ENCODE measurements around the gene DEPP1. TPM values are rescaled to one million over a fixed set of nuclear protein-coding genes. Genes with fewer than 3 reads are reported as not detected.

DEPP1 gene
- total and polyA plus RNA-seq, 10 of the 15 experiments (the other 5 are each of a cell fraction or from before 2014, with no cell fraction given), result 1.7 to 12.1 (median 7.3) TPM

DNA sequence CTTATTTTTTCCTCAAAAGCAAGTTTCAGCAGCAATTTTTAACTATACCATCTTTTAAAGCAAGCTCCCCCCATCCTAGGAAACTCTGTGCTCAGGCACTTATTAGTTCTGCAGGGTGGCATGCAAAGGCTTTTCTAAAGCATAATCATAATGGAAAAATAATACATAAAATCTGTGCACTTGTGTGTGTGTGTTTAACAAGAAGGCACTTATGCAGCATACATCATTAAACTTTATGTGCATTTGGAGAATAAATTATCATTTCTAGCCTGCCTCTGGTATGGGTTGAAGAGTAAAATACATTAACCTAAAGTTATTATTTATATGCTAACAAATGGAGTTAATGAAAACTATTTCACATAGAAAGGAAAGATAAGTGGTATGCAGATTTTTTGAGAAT lies 24.6 kb downstream of the DEPP1 start (continued):
- TF ChIP-seq, protein P1, sequence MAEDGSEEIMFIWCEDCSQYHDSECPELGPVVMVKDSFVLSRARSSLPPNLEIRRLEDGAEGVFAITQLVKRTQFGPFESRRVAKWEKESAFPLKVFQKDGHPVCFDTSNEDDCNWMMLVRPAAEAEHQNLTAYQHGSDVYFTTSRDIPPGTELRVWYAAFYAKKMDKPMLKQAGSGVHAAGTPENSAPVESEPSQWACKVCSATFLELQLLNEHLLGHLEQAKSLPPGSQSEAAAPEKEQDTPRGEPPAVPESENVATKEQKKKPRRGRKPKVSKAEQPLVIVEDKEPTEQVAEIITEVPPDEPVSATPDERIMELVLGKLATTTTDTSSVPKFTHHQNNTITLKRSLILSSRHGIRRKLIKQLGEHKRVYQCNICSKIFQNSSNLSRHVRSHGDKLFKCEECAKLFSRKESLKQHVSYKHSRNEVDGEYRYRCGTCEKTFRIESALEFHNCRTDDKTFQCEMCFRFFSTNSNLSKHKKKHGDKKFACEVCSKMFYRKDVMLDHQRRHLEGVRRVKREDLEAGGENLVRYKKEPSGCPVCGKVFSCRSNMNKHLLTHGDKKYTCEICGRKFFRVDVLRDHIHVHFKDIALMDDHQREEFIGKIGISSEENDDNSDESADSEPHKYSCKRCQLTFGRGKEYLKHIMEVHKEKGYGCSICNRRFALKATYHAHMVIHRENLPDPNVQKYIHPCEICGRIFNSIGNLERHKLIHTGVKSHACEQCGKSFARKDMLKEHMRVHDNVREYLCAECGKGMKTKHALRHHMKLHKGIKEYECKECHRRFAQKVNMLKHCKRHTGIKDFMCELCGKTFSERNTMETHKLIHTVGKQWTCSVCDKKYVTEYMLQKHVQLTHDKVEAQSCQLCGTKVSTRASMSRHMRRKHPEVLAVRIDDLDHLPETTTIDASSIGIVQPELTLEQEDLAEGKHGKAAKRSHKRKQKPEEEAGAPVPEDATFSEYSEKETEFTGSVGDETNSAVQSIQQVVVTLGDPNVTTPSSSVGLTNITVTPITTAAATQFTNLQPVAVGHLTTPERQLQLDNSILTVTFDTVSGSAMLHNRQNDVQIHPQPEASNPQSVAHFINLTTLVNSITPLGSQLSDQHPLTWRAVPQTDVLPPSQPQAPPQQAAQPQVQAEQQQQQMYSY (CRISPR knock-in tag; IDR thresholded peaks at IDR 0.05), result no peak
- TF ChIP-seq ZNF274 (IDR thresholded peaks at IDR 0.05; ENCODE audit: insufficient read depth, insufficient read length), result no peak
- no peak for TF ChIP-seq PAX8 (IDR thresholded peaks at IDR 0.05)
- TF ChIP-seq LARP7 (IDR thresholded peaks at IDR 0.05), result no peak
- TF ChIP-seq ASH2L (IDR thresholded peaks at IDR 0.05; ENCODE audit: borderline replicate concordance, low read depth), result no peak
- no peak for TF ChIP-seq HDAC2 (IDR thresholded peaks at IDR 0.05)

DNA sequence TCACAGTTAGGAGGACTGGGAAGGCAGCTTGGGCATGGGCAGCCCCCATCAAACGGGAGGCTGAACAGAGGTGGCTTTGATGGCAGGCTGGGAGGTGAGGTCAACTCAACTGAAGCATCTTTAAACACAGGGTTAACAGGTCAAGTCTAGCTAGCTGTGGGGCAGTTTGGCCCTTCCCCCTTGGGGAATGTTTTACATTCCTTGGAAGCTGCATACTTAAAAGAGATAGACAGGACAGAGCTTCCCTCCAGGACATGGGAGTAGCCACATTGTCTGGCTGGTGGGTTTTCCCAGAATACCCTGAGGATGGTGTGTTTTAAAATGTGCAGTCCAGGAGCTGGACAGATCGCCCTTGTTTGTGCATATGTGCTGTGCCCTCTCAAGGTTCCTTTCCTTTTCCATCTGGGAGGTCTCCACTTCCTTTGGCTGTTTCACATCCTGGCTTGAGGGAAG lies 25.8 kb downstream of the DEPP1 start:
- ChIA-PET CTCF (interaction anchor here (1.3 to 6.0 kb wide), 3 partner anchors 11 to 19 kb away, joined by 5 to 40 read pairs (median 6); no protein-coding TSS in a partner anchor), POLR2A (interaction anchor here (0.8 to 1.7 kb wide), 5 partner anchors 9 to 24 kb away, joined by 3 to 7 read pairs (median 5); no protein-coding TSS in a partner anchor), SMC1A (ENCODE audit: uncharacterized antibody, unreplicated experiment) (interaction anchor here (0.5 to 3.4 kb wide), 6 partner anchors 9 to 1018 kb away, joined by 3 to 22 read pairs (median 4); no protein-coding TSS in a partner anchor), RAD21 (ENCODE audit: unreplicated experiment) (interaction anchor here (0.7 to 1.6 kb wide), 3 partner anchors 9 to 20 kb away, joined by 3 to 4 read pairs (median 3); no protein-coding TSS in a partner anchor)
- Histone ChIP-seq H3K4me1 (ENCODE audit: control insufficient read depth, insufficient read depth, low read length) (peaks cover 32% of the 10 kb centered on the region), H3K27me3 (replicated peaks in 1 of 2; ENCODE audit: control insufficient read depth in 2 of 2, insufficient read depth in 2 of 2, low read length in 1 of 2) (no peaks in the 10 kb centered on the region), H2AFZ (ENCODE audit: control insufficient read depth, low read depth, low read length) (no peak overlapping the region), H3K9me3 (replicated peaks; ENCODE audit: control insufficient read depth, insufficient read depth, low read length) (no peaks in the 10 kb centered on the region), H3K9ac (ENCODE audit: control insufficient read depth, insufficient read depth, low read length) (no peak overlapping the region), H3K27ac (ENCODE audit: control insufficient read depth, insufficient read depth) (no peak overlapping the region), H4K20me1 (ENCODE audit: control insufficient read depth, insufficient read depth) (no peaks in the 10 kb centered on the region), H3K4me3 (no peak overlapping the region), H3K79me2 (ENCODE audit: control insufficient read depth, insufficient read depth, low read length) (peaks cover 5% of the 10 kb centered on the region), H3K36me3 (ENCODE audit: control insufficient read depth in 2 of 2, insufficient read depth in 2 of 2, low read length in 1 of 2) (no peaks in the 10 kb centered on the region), H3K4me2 (ENCODE audit: control insufficient read depth, insufficient read depth) (no peak overlapping the region)
- no peak for ATAC-seq
- 93% methylated on average over 2 of the region's 2 CpGs for WGBS (ENCODE audit: insufficient coverage, insufficient replicate concordance, low lambda C conversion rate, missing lambda C conversion rate)
- no TSS peak for BruUV-seq (replicated peaks)
- no peak for DNase-seq (ENCODE audit: low read depth, low spot score)
- no peak for FAIRE-seq
- intact Hi-C loops (cut with micrococcal nuclease; ENCODE audit: unreplicated experiment) (no loop called here), in situ Hi-C loops (cut with MboI) (loop anchor here (25.0 kb wide), 1 partner anchor 1791 kb away; no protein-coding TSS in a partner anchor)
- TF ChIP-seq ZNF24 (IDR thresholded peaks at IDR 0.05) (no peak), TCF7 (IDR thresholded peaks at IDR 0.05; ENCODE audit: borderline replicate concordance) (no peak), KDM1A (IDR thresholded peaks at IDR 0.05; ENCODE audit: borderline replicate concordance) (no peak), TCF12 (IDR thresholded peaks at IDR 0.05; ENCODE audit: low read depth, low read length) (no peak), ZNF217 (IDR thresholded peaks at IDR 0.05) (no peak), RBBP5 (conservative IDR thresholded peaks at IDR 0.05) (no peak), BRCA1 (IDR thresholded peaks at IDR 0.05; ENCODE audit: low read depth, low read length) (no peak), ETV6 (conservative IDR thresholded peaks at IDR 0.05 in 1 of 2, IDR thresholded peaks at IDR 0.05 in 1 of 2; ENCODE audit: borderline replicate concordance in 1 of 2, low read depth in 1 of 2) (no peak), IRF4 (IDR thresholded peaks at IDR 0.05; ENCODE audit: low read depth, low read length) (no peak), CREB1 (IDR thresholded peaks at IDR 0.05; ENCODE audit: low read depth) (no peak), SUPT20H (IDR thresholded peaks at IDR 0.05; ENCODE audit: borderline replicate concordance, control insufficient read depth, low read depth, low read length) (no peak)
- TF ChIP-seq, protein P2, sequence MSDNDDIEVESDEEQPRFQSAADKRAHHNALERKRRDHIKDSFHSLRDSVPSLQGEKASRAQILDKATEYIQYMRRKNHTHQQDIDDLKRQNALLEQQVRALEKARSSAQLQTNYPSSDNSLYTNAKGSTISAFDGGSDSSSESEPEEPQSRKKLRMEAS (IDR thresholded peaks at IDR 0.05; ENCODE audit: low read depth, low read length), result no peak
- TF ChIP-seq, protein P3, sequence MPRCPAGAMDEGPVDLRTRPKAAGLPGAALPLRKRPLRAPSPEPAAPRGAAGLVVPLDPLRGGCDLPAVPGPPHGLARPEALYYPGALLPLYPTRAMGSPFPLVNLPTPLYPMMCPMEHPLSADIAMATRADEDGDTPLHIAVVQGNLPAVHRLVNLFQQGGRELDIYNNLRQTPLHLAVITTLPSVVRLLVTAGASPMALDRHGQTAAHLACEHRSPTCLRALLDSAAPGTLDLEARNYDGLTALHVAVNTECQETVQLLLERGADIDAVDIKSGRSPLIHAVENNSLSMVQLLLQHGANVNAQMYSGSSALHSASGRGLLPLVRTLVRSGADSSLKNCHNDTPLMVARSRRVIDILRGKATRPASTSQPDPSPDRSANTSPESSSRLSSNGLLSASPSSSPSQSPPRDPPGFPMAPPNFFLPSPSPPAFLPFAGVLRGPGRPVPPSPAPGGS (IDR thresholded peaks at IDR 0.05; ENCODE audit: borderline replicate concordance, insufficient read depth, low read depth, low read length, poor library complexity, severe bottlenecking), result no peak
